GM21447 (cell line): ENCODE results near the gene FAM72A.
A peak's percentile ranks its signal among the peaks of the same experiment; 100 is the strongest.
"Not testable (repeated sequence)": the region's sequence is repeated elsewhere in the genome, so short reads cannot be mapped to it uniquely, and the experiment has no call there.

Source experiments
- ATAC-seq: cut with Tn5 transposase; IDR thresholded peaks from one replicate; pipeline ENCODE4 v1.9.1; 2021; ENCODE audit not compliant: unreplicated experiment

FAM72A gene

DNA sequence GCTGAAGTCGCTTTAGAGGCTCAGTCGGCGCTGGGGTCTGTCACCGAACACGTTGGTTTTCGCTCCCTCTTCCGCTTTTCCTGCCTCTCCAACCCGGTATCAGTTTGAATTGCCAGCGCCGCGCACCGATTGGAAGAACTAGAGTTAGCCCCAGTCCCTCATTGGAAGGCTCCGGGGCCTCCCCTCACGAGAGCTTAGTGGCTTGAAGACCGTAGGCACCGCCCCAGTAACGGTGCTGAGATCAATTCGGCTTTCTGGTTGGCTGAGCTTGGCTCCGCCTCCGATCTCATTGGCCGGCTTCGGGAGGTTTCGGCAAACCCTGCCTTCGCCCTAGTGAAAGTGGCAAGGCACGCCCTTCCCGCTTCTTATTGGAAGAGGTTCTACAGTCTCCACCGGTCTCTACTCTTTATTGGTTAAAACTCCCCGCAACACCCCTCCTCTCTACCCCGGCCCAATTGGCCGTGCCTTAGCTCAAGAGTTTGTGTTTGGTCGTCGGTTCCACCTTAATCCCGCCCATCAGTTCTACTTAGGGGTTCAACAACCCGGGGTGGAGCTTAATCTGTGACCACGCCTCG lies at the start of gene FAM72A:
FAM72A (minus strand) TSS at position 51 of the 575 bp plus-strand sequence. CDS start 814 bp downstream, outside the sequence.
- ATAC-seq, result peak; percentile 89

DNA sequence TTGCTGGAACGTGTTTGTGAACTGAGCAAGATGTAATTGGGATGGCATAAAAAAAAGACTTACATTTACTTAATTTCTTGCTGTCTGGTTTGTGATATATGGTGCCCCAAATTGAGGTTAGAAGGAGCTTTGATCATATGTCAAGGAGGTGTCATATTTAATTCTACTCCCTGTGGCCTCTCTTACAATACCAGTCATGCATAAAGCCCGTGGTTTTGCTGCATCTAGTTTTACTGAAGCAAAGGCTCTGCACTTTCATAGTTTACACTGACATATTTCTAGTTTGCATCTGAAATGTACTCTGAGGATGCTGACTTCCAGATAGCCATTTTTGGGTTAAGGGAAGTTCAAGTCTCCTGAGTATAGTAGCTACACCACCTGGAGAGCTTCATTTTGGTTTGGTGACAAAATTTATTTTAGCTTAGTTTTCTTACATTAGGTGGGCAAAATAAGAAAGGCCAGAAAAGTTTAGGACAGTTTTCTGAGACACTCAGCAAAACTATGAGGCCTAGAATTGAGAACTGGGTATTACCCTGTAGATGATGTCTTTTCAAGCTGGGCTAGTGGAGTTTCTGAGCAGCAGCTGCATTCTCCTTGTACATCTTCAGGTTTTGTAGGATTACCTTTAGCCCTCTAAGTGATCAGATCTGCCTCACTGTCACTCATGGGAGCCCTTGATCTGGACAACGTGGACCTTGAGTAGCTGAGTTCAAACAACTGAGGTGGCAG lies 48.5 kb upstream of the FAM72A start:
- peak; percentile 77 for ATAC-seq

DNA sequence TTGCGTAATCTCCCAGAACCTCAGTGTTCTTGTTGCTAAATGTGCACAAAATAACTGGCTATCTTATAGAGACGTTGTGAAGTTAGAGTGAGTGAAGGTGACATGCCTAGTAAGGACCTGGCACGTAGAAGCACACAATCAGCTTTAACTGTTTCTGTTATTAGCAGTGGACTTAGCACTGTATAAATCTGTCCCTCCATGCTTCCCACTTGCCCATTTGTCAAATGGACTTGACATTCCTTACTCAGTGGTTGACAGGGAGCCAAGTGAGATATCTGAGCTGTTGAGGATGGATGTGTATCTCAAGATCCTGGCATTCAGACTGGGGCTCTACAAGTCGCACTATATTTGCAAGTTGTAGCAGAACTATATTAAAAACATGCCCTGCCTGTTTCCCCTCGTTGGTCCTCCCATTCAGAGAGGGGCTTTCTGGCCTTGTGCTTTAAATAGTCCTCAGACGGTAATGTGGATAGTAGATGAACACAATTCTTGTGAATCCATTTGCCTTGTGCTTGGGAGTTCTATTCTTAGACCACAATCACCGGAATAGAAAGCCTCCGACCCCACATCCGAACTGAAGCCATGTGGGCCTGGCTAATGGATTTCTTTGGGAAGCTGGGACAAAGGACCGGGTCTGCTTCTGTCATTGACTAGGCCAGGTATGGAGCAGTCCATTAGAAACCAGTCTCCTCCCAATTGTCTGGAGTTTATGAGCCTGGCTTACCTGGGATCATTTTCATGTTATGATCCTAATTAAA lies 43.7 kb upstream of the FAM72A start:
- not testable (repeated sequence) for ATAC-seq

DNA sequence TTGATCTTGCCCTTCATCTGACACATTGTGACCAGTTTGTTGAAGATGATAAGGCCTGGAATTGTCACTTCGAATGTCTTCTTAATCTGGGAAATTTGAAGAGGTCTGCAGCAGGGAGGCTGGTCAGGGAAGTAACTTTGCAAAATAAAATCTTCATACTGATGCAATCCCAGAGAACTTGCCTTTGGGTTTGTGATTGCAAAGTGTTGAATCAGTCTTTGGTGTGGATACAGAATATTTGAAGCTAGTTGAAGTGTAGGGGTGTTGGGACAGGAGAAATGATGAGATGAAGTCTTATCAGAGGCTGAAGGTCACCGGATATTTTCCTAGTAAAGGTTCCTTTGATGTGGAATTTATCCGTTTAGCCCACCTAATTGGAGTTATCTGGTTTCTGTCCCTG lies 42.8 kb upstream of the FAM72A start:
- ATAC-seq, result not testable (repeated sequence)

DNA sequence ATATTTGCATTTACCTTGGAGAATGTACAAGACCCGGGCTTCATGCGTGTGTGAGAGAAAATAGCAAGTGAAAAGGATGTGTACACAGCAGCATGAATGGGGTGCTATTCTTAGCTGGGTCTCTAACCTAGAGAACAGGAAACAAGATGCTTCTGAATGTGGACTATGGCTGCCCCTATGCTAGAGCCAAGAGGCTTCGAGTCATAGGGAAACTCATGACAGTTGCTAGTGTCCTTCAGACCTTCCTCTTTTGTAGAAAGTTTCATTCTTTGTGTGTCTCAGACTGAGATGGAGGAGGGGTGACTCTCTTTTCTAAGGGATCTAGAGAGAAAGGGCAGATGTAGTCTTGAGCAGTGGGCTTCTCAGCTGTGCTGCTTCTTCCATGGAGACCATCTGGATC lies 40.7 kb upstream of the FAM72A start:
- peak; percentile 99 for ATAC-seq

DNA sequence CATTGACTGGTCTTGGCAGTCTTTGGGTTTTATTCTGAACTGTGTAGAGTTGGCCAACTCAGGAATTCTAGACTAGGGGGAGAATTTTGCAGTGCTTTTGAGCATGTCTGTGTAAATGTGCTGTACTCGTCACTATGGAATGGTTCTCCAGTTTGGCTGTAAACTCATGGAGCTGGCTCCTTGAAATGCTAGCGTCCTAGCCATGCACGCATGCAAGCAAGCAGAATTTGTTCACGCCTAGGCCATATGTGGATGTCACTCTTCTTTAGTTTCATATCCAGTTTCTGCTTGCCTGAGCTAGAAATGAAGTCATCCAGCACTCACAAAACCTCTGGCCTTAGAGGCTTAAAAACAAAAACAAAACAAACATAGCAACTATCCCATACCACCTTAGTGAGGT lies 37.6 kb upstream of the FAM72A start:
- not testable (repeated sequence) for ATAC-seq

DNA sequence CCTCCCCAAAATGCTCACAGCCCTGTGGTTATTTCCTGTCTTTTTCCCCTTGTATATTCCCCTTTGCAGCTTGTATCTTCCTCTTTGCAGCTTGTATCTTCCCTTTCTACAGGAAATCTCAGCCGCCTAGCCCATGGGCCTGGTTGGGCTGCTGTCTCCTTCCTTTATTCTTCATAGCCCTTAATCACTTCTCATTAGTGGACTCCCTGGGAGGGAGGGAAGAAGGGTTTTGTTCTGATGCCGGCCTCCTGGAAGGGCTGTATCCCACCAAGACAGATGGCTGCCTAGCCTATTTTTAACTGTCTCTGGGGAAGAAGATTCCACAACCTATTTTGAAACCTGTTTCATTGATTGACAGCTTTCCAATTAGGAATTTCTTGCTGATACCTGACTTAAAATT lies 32.6 kb upstream of the FAM72A start:
- ATAC-seq, result not testable (repeated sequence)

DNA sequence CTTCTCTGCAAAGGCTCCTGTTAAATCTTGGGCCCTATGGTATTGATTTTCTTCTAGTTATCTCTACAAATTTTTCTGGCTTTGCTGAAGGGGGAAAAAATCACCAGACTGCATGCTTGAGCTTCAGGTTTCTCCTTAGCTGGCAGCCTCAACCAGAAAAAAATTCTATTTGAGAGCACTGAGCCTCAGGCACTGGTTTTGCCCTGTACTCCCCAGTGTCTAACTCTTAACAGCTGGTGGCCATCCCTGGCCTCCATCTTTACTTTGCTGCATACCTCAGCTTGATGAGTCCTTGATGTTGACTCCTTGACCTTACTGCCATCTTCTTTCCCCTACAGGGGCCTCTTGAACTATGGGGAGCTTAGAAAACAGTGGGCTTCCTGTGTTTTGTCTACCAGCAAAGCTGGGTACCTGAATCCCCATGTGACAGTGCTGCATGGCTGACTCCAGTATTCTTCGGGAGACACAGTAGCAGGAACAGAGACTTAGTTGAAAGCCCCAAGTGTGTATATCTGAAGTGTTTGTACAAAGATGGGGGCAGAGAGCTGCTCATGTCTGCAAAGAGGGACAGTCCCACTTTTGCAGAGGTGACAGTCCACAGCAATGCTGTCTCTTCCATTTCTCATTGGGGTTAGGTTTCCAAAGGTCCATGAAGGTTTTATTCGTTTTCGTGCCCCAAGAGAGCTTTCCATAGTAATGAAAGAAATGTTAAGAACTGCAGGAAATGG lies 31.7 kb upstream of the FAM72A start:
- not testable (repeated sequence) for ATAC-seq

DNA sequence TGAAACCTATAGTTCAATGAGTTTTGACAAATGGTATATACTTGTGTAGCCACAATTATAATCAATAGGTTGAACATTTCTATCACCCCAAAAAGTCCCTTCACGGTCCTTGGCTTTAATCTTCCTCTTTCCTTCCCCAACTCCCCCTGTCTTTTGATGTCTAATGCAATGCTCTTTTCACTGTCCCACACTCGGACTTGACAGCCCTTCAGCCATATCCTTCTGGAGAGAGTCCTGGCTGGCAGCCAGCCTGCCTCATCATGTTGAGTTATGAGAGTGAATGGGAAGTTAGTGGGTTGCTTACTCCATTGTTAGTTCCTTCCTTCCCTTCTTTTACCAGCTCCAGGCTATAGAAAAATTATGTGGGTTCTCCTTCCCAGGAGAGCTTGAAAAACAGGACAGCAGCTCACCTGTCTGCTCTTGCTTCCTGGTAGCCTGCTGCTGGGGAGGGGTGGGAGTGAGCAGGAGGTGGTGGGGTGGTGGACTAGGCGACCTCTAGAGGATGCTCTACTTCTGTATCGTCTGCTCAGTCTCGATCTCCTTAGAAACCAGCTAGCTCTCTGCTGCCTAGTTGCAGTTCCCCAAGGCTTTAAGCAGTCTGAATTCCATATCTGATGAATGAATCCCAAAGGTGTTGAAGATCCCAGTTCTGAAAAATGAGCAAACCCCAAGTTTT lies 30.5 kb upstream of the FAM72A start:
- peak; percentile 81 for ATAC-seq

DNA sequence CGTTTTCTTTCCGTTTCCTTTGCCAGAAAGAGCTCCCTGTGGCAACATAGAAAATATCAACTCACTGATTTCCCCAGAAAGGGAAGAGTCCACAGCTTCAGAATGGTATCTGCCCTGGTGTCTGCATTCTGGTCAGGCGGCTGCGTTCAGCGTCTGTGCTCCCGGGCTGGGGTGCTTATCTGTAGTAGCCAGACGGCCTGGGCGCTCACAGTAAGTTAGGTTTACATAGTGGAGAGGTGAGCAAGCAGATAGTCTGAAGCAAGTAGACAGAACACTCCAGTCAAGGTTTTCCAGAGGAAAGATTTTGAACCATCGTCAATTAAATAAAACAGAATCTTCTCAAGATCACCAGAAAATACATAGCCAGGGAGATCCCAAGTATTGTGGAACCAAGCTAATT lies 29.4 kb upstream of the FAM72A start:
- ATAC-seq, result not testable (repeated sequence)

DNA sequence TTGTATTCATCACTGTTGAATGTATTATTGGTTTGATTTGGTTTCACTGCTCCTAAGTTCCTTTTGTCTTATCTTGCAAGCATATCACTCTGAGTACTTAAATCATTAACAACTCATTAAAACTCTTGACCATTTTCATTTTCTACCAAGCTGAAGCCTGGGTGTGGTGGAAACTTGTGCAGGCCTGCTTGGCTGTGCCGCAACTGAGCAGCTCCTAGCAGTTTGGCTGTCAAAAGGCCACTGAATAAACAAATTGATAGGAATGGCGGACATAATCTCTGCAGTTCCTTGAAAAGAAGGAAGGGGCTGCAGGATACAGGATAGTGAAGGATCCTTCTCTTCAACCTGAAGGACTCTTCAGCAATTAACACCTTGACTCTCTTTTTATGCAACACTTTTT lies 26.6 kb upstream of the FAM72A start:
- not testable (repeated sequence) for ATAC-seq

DNA sequence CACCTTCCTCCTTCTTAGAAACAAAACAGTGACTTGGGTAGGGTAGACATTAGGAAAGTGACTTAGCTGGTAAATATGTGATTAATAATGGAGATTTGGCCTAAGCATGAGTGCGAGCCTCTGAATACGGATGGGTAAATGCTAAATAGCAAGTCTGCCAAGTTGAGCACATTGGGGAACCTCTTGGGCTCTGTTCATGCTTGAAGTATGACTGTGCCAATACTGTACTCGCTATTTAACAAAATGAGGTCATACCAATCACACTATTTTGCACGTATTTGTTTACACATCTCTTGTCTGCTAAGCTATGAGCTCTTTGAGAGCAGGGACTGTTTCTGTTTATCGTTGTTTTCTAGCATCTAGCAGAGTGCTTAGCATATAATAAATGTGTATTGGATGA lies 24.2 kb upstream of the FAM72A start:
- not testable (repeated sequence) for ATAC-seq

DNA sequence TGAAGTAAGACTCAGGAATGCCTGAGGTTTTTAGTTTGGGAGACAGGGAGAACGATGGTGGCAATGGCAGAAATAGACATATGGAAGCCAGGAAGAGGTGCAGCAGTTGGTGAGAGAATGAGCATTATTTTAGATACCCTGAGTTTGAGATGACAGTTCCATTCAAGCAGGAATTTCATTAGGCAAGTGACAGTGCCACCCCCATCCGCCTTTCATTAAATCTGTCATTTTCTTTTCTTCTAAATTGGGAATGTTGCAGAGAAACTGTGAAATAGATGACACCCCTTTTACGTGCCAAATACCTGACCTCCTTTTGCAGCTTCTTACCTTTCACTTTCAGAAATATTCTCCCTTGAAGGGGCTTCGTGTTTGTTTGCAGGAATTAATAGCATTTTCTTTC lies 22.7 kb upstream of the FAM72A start:
- ATAC-seq, result not testable (repeated sequence)

DNA sequence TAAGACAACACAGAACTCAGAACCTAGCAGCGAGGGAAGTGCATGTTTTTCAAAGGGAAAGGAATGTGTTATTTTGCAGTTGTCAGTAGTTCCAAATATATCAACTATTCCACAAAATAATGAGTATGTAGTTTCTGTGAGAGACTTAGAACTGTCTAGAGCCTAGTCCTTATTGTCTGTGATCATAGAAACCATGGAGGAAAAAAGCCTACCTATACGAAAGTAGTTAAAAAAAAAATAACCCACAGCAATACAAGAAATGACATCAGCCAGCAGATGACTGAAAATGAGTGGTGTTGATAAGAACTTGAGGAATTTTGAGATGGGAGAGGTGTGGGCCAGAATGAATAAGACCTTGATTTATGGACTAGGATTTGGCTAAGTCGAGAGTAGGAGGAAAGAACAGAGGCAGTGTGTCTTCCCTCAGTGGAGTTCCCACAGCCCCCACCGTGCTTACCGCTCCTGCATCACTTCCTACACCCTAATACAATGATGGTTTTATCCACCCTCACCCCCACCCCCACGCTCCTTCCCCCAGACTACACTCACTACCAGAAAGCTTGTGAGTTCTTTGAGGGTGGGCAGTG lies 21.6 kb upstream of the FAM72A start:
- not testable (repeated sequence) for ATAC-seq

DNA sequence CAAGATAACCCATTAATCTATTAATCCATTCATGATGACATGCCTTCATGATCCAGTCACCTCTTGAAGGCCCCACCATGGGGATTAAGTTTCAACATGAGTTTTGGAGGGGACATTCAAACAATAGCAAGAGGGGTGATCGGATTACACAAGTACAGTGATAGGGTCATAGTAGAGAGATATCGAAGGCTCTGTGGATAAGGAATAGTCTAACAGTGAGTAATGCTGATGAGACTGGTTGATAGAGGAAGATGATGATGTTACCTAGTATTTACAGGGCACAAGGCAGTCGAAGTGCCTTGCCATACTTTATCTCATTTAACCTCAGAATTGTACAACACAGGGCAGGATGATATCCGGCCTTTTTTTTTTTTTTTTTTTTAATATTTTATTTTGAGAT lies 18.9 kb upstream of the FAM72A start:
- not testable (repeated sequence) for ATAC-seq

DNA sequence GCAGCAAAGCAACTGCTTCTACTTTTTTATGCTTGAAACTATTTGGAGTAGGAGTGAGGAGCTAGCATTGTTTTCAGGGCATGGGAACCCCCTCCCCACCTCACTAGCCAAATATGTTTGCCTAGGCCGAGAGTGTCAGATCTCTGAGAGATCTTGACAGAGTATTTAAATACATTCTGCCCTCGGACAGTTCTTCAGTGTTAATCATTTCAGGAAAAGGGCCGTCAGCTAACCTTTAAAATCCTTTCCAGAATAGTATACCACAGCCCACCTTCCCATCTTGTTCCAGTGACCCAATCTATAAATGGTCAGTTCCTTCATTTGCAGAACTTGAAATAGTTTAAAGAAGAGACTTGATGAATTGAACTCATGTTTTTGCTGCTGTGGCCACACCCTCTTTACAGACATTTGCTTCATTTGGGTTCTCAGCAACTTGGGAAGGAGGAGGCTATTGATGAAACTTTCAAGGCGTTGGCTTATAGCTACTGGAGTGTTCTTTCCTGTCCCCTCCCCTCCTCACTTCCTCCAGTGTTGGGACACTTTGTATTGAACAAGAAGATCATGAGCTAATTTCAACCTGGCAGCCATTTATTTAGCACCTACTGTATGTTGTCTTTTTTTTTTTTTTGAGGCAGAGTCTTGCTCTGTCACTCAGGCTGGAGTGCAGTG lies 17.8 kb upstream of the FAM72A start:
- ATAC-seq, result not testable (repeated sequence)

DNA sequence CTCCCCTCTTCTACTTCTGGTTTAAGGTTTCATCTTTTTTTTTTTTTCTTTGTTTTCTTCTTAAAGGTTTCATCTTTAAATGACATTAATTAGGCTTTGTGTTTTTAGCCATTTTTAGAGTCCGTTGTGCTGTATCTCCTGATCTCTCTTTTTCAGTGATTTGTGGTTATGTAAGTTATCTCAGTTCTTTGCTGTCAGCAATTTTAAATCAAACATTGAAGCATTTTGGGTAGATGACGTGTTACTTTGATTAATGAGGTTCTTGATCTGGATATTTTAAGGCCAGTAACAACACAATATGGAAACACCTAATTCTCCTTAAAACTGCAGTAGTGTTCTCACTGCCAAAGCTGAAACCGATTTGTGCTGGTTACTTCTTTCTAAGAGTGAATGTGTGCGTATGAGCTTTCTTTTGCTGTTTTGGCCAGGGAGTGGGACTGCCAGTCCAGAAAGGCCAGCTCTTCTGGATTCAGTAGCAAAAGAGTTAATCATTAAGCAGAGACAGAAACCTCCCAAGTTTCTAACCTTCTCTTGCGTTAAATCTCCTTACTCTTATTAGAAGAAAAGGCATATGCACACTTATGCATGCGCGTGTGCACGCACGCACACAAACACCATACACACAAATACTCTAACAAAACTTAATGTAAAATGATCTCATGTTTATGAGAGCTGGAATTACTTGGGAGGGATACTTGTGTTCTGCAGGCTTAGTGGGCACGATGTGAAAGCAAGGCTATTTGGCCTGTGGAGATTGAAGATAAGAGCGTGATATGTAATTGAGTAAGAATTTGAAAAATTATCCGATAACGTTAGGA lies 17.1 kb upstream of the FAM72A start:
- not testable (repeated sequence) for ATAC-seq

DNA sequence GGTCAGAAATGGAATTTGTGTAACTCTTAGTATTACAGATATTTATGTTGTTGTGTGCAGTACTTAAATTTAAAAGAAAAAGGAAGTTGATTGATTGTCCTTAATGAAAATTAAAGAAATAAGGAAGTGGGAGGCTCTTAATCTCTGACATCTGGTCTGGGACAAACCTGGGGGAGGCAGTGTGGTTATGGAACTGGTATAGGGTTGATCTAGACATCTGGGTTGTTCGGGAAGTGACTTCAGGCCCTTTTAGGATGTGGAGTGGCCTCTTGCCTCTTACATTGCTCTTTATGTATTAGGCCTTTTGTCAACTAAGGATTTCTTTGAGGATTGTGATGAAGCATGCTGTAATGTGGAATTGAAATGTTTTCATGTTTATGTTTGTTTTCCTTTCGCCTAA lies 16.1 kb upstream of the FAM72A start:
- ATAC-seq, result not testable (repeated sequence)

DNA sequence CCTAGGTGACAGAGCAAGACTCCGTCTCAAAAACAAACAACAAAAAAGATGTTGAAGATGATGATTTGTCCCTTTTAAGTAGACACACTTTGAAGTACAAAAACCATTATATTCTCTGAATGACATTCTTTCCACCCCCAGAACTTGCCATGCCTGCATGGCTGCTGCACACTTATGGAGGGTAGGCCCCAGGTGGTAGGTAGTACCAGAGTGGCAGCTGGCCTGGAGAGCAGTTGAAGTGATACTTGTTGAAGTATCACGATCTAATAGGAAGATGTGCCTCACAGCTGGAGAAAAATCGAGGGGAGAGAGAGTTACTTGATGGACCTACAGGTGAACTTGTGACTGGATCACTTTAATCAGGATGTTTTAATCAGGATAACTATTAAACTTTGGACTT lies 15.6 kb upstream of the FAM72A start:
- ATAC-seq, result not testable (repeated sequence)
